ENCODE measurements around the gene SEPTIN10.
"Not testable (repeated sequence)": the region's sequence is repeated elsewhere in the genome, so short reads cannot be mapped to it uniquely, and the experiment has no call there.

SEPTIN10 gene

DNA sequence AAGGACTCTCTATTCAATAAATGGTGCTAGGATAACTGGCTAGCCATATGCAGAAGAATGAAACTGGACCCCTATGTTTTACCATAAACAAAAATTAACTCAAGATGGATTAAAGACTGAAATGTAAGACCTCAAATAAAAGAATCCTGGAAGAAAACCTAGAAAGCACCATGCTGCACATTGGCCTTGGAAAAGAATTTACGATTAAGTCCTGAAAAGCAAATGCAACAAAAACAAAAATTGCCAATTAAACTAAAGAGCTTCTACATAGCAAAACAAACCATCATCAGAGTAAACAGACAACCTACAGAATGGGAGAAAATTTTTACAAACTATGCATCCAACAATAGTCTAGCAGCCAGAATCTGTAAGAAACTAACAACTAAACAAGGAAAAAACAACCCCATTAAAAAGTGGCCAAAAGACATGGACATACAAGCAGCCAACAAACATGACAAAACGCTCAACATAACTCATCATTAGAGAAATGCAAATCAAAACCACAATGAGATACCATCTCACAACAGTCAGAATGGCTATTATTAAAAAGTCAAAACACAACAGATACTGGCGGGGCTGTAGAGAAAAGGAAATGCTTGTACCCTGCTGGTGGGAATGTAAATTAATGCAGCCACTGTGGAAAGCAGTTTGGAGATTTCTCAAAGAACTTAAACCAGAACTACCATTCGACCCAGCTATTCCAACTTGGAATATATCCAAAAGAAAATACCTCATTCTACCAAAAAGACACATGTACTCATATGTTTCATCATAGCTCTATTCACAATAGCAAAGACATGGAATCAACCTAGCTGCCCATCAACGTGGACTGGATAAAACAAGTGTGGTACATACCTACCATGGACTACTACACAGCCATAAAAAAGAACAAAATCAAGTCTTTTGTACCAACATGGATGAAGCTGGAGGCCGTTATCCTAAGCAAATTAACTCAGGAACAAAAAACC is 30.6 kb downstream of the SEPTIN10 start:
- no peak for DNase-seq (ENCODE audit: low spot score)
- Histone ChIP-seq H3K27ac (no peak overlapping the region), H3K4me3 (no peak overlapping the region)
- TF ChIP-seq, protein P1, sequence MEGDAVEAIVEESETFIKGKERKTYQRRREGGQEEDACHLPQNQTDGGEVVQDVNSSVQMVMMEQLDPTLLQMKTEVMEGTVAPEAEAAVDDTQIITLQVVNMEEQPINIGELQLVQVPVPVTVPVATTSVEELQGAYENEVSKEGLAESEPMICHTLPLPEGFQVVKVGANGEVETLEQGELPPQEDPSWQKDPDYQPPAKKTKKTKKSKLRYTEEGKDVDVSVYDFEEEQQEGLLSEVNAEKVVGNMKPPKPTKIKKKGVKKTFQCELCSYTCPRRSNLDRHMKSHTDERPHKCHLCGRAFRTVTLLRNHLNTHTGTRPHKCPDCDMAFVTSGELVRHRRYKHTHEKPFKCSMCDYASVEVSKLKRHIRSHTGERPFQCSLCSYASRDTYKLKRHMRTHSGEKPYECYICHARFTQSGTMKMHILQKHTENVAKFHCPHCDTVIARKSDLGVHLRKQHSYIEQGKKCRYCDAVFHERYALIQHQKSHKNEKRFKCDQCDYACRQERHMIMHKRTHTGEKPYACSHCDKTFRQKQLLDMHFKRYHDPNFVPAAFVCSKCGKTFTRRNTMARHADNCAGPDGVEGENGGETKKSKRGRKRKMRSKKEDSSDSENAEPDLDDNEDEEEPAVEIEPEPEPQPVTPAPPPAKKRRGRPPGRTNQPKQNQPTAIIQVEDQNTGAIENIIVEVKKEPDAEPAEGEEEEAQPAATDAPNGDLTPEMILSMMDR (IDR thresholded peaks at IDR 0.05): no peak

DNA sequence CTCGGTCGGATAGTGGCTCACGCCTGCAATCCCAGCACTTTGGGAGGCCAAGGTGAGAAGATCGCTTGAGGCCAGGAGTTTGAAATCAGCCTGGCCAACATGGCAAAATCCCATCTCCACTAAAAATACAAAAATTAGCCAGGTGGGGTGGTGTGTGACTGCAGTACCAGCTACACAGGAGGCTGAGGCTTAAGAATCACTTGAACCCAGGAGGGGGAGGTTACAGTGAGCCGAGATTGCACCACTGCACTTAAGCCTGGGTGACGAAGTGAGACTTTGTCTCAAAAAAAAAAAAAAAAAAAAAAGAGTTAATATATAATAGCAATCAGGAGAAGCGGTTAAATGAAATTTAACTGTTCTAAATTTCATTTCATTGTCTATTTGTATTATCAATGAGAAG is 36.1 kb downstream of the SEPTIN10 start:
- not testable (repeated sequence) for H3K4me3 ChIP-seq; H3K27ac ChIP-seq; DNase-seq (ENCODE audit: low spot score)

DNA sequence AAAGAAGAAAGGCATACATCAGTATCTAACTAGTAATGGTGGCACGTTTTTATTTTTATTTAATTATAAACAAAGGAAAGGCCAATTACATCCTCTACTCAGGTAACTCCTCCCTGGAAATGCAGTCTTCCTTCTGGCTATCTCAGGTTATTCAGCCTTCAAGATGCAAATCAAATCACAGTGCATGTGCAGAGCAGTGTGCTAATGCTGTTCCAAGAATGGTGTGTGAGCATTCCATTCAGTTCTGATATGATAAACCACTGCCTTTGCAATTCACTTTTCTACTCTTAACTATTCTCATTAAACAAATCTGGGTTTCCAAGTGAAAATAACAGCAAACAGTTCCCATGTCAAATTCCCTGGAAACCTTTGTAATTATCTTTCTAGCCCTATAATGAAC is 38.4 kb downstream of the SEPTIN10 start:
- no peak for DNase-seq (ENCODE audit: low spot score)
- Histone ChIP-seq H3K4me3 (no peak overlapping the region), H3K27ac (no peak overlapping the region)
- TF ChIP-seq, protein P1 (IDR thresholded peaks at IDR 0.05): no peak

DNA sequence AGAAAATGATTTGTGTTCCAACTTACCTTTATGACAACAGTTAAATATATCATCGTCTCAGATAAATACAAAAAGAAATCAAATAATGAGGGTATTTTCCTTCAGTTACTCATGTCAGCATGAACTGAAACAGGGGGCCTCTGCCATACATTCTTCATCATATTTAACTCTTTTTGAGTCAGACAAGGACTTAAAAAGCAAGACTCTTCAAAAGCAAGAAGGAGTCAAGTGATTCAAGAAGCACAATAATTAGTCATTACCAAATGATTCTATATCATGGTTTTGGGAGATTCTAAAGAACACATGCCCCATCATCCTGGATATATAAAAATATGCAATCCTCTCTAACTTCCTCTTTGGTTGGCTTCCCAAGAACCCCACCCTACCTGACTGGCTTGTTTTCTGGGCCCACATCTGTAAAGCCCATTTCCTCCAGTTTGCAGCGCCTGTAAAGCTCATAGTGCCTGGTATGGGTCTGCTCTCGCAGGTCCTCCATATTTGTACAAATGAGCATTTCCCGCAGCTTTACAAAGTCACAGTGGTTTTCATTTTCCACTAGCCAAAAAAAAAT is 49.7 kb downstream of the SEPTIN10 start:
- TF ChIP-seq, protein P1 (IDR thresholded peaks at IDR 0.05): no peak
- H3K4me3 ChIP-seq: no peak overlapping the region
- DNase-seq (ENCODE audit: low spot score): no peak
- no peak overlapping the region for H3K27ac ChIP-seq

DNA sequence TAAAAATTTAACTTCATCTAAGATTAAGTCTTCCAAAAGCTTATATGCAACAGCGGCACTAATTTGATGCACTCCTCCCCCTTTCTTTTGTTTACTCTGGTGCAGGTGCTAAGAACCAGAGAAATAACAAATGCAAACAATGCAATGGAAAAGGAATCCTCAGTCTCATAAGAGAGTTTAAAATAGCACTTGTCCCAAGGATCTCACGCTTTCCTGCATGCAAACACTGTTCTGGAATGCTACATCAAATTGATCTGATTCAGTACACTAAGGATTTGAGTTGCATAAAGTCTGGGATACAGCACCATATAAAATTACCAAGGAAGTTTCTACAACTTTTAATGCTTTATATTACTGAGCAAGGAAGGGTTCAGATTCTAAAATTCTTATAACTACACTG is 50.5 kb downstream of the SEPTIN10 start:
- TF ChIP-seq, protein P1 (IDR thresholded peaks at IDR 0.05): no peak
- no peak for DNase-seq (ENCODE audit: low spot score)
- Histone ChIP-seq H3K4me3 (no peak overlapping the region), H3K27ac (no peak overlapping the region)

DNA sequence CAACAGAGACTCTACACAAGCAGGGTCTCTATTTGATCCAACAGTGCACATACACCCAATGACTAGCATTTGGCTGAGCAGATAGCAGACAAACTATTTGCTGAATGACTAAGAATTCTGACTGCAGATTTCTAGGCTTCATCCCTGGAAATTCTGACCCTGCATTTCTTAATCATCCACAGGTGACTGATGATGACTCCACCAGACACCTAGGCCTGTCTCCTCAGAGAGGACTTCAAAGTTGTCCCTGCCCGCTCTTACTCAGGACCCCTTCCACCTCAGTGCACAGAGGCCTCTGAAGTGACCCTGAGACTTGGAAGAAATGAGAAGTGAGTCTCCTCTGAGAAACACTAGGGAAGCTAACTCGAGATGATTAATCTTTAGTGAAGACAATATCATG is 51.3 kb downstream of the SEPTIN10 start:
- Histone ChIP-seq H3K27ac (no peak overlapping the region), H3K4me3 (no peak overlapping the region)
- no peak for DNase-seq (ENCODE audit: low spot score)
- TF ChIP-seq, protein P1 (IDR thresholded peaks at IDR 0.05): no peak

DNA sequence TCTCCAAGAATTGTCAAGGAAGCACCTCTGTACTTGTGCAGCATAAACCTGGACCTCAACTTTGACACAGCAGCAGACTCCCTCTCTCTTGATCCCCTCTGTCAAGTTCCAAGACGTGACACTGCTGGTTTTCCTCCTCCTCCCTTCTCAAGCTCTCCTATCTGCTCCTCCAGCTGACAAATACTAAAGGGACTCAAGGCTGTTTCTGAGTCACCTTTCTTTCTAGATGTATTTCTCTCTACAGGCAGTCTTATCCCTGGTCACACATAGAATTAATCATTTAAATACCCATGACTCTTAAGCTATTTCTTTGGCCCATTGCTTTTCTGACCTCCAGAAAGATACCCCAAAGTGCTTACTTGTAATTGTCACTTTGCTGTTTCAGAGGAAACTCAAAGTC is 53.5 kb downstream of the SEPTIN10 start:
- Histone ChIP-seq H3K4me3 (no peak overlapping the region), H3K27ac (no peak overlapping the region)
- no peak for DNase-seq (ENCODE audit: low spot score)
- TF ChIP-seq, protein P1 (IDR thresholded peaks at IDR 0.05): no peak
